HepG2 (cell line): ENCODE measurements around the gene MEX3D. TPM values are rescaled to one million over a fixed set of nuclear protein-coding genes. Genes with fewer than 3 reads are reported as not detected.

ENCODE experiments used
- ATF1 ChIP-seq: IDR thresholded peaks from 2 replicates; pipeline ENCODE4 v1.6.1; 2016; ENCODE audit warnings: mild to moderate bottlenecking, control low read depth
- ELF3 ChIP-seq: IDR thresholded peaks from 2 replicates; pipeline ENCODE4 v1.6.1; 2016; ENCODE audit warnings: missing genetic modification reagents, missing compliant biosample characterization
- EZH2 ChIP-seq: conservative IDR thresholded peaks from 2 replicates; pipeline ENCODE4 v1.6.1; 2012; ENCODE audit warnings: mild to moderate bottlenecking, low read depth, low read length, moderate library complexity
- FOSL2 ChIP-seq: sonication (generic); formaldehyde crosslinking; IDR thresholded peaks from 2 replicates; pipeline ENCODE4 v1.4.0; 2020; ENCODE audit warnings: missing genetic modification reagents
- HNRNPUL1 ChIP-seq: fragments of 200-400 bp; formaldehyde crosslinking; IDR thresholded peaks from 2 replicates; pipeline ENCODE4 v1.6.1; 2017; ENCODE audit warnings: low read depth, mild to moderate bottlenecking, low read length, moderate library complexity
- JDP2 ChIP-seq: sonication (generic); formaldehyde crosslinking; IDR thresholded peaks from 2 replicates; pipeline ENCODE4 v1.8.1; 2022; ENCODE audit warnings: missing genetic modification reagents, borderline replicate concordance
- MEIS2 ChIP-seq: sonication (generic); formaldehyde crosslinking; IDR thresholded peaks from 2 replicates; pipeline ENCODE4 v1.9.0; 2021; ENCODE audit warnings: mild to moderate bottlenecking, missing genetic modification reagents
- MXD4 ChIP-seq: IDR thresholded peaks from 2 replicates; pipeline ENCODE4 v1.6.1; 2016; ENCODE audit warnings: mild to moderate bottlenecking, missing biosample characterization, missing genetic modification reagents
- MYNN ChIP-seq: sonication (generic); formaldehyde crosslinking; IDR thresholded peaks from 2 replicates; pipeline ENCODE4 v1.4.0; 2020; ENCODE audit warnings: mild to moderate bottlenecking, low read depth, missing genetic modification reagents
- PHF5A ChIP-seq: IDR thresholded peaks from one replicate; pipeline ENCODE4 v1.6.1; 2018; ENCODE audit warnings: low read depth, missing genetic modification reagents; ENCODE audit not compliant: unreplicated experiment
- POLR2G ChIP-seq: fragments of 200-400 bp; formaldehyde crosslinking; IDR thresholded peaks from 2 replicates; pipeline ENCODE4 v1.6.1; 2018; ENCODE audit warnings: mild to moderate bottlenecking, low read depth, low read length, moderate library complexity
- RFX3 ChIP-seq: IDR thresholded peaks from 2 replicates; pipeline ENCODE4 v1.6.1; 2016; ENCODE audit warnings: missing biosample characterization, missing genetic modification reagents
- RFXANK ChIP-seq: IDR thresholded peaks from 2 replicates; pipeline ENCODE4 v1.6.1; 2016
- RNF219 ChIP-seq: sonication (generic); formaldehyde crosslinking; IDR thresholded peaks from 2 replicates; pipeline ENCODE4 v1.5.0; 2020; ENCODE audit warnings: mild to moderate bottlenecking, missing genetic modification reagents
- SAP130 ChIP-seq: IDR thresholded peaks from 2 replicates; pipeline ENCODE4 v1.6.1; 2016; ENCODE audit warnings: low read depth
- SP140L ChIP-seq: sonication (generic); formaldehyde crosslinking; IDR thresholded peaks from 2 replicates; pipeline ENCODE4 v1.4.0; 2020; ENCODE audit warnings: missing genetic modification reagents, borderline replicate concordance
- TEAD3 ChIP-seq: optimal IDR thresholded peaks from 2 replicates; pipeline ENCODE3; 2016; ENCODE audit warnings: borderline replicate concordance
- U2AF2 ChIP-seq: fragments of 200-400 bp; formaldehyde crosslinking; IDR thresholded peaks from 2 replicates; pipeline ENCODE4 v1.6.1; 2017; ENCODE audit warnings: low read depth, mild to moderate bottlenecking, low read length
- ZFP36L1 ChIP-seq: sonication (generic); formaldehyde crosslinking; IDR thresholded peaks from 2 replicates; pipeline ENCODE4 v1.8.0; 2022; ENCODE audit warnings: mild to moderate bottlenecking, missing genetic modification reagents, moderate library complexity
- ZFY ChIP-seq: sonication (generic); formaldehyde crosslinking; IDR thresholded peaks from 2 replicates; pipeline ENCODE4 v1.4.0; 2020; ENCODE audit warnings: missing genetic modification reagents
- ZNF12 ChIP-seq: sonication (generic); formaldehyde crosslinking; IDR thresholded peaks from 2 replicates; pipeline ENCODE4 v1.5.0; 2020; ENCODE audit warnings: missing genetic modification reagents
- ZNF121 ChIP-seq: sonication (generic); formaldehyde crosslinking; IDR thresholded peaks from 2 replicates; pipeline ENCODE4 v1.5.0; 2020; ENCODE audit warnings: mild to moderate bottlenecking, missing genetic modification reagents
- ZNF510 ChIP-seq: sonication (generic); formaldehyde crosslinking; IDR thresholded peaks from 2 replicates; pipeline ENCODE4 v1.4.0; 2020; ENCODE audit warnings: low read depth, mild to moderate bottlenecking, missing genetic modification reagents
- ZNF549 ChIP-seq: sonication (generic); formaldehyde crosslinking; IDR thresholded peaks from 2 replicates; pipeline ENCODE4 v1.5.0; 2020; ENCODE audit warnings: missing genetic modification reagents
- ZNF563 ChIP-seq: sonication (generic); formaldehyde crosslinking; IDR thresholded peaks from 2 replicates; pipeline ENCODE4 v1.8.0; 2022; ENCODE audit warnings: mild to moderate bottlenecking, moderate library complexity, missing genetic modification reagents
- ZNF768 ChIP-seq: sonication (generic); formaldehyde crosslinking; IDR thresholded peaks from 2 replicates; pipeline ENCODE4 v1.4.0; 2020; ENCODE audit warnings: missing genetic modification reagents
- ZNF781 ChIP-seq: sonication (generic); formaldehyde crosslinking; IDR thresholded peaks from 2 replicates; pipeline ENCODE4 v1.5.1; 2020; ENCODE audit warnings: borderline replicate concordance, mild to moderate bottlenecking, missing genetic modification reagents; ENCODE audit errors: not compliant biosample characterization
- ZNF83 ChIP-seq: sonication (generic); formaldehyde crosslinking; IDR thresholded peaks from 2 replicates; pipeline ENCODE4 v1.4.0; 2020; ENCODE audit warnings: missing genetic modification reagents, mild to moderate bottlenecking, borderline replicate concordance
- polyA plus RNA-seq, 8 experiments: library from polyadenylated mRNA; depleted of rRNA in 3 of 8; stranded (reverse) in 7 of 8; unstranded in 1 of 8; fragments of >200 nt; fragmentation: Illumina TruSeq in 4 of 8; extraction: Trizol in 4 of 8; gene quantifications; 2 replicates each; pipeline versions ENCODE4 v1.2.1 to v1.2.3, GENCODE V29; 2011 to 2016; ENCODE audit warnings: low read depth in 4 of 8, missing spikeins in 1 of 8, mixed read lengths in 1 of 8; ENCODE audit not compliant: insufficient read depth in 1 of 8
- total RNA-seq, 5 experiments: library from RNA; depleted of rRNA; stranded (reverse); fragments of >200 nt; fragmentation: Illumina TruSeq; extraction: Trizol; gene quantifications; 2 replicates each; pipeline ENCODE4 v1.2.3, GENCODE V29; 2016; ENCODE audit warnings: low read depth in 1 of 5
- TF ChIP-seq, protein P1 (sequence below): IDR thresholded peaks from 2 replicates; pipeline ENCODE4 v1.6.1; 2018; ENCODE audit warnings: missing genetic modification reagents, mild to moderate bottlenecking, missing compliant biosample characterization
- TF ChIP-seq, protein P2 (sequence below): sonication (generic); formaldehyde crosslinking; IDR thresholded peaks from 2 replicates; pipeline ENCODE4 v1.4.0; 2020; ENCODE audit warnings: missing genetic modification reagents

The MEX3D gene
- total and polyA plus RNA-seq, 2 of the 13 experiments (the other 11 are each of a cell fraction or from before 2014, with no cell fraction given) = 3.6 to 17.1 TPM

DNA sequence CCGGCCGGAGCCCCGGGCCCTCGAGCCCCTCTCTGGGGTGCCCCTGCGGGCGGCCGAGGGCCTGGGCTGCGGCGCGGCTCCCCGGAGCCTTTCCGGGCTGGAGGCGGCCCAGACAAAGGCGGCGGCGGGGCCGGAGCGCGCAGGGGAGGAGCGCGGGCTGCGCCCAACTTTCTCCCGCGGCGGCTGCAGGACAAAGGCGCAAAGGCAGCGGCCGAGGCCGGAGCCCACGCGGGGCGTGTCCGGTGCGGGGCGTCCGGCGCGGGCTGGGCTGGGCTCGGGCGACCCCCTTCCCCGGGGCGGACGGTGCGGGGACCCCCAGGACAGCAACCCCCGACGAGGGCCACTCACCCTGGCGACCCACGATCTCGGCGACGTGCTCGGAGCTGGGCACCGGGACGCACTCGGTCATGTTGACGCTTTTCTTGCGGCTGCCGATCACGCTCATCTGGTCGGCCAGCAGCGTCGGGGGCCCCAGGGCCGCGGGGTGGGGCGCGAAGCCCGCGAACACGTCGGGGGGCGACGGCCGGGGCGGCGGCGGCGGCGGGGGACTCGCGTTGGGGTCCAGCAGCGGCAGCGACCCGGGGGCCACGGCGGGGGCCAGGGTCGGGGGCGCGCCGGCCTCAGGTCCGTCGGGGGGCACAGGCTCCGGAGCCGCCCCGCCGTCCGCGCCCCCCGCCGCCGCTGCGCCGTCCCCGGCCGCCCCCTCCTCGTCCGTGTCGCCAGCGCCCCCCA lies 843 bp downstream of the MEX3D start (continued):
- TF ChIP-seq RFXANK = no peak
- TF ChIP-seq ZFY (CRISPR knock-in tag) = peak; percentile 31; the same call in 1 of the 2 replicates
- no peak for TF ChIP-seq MYNN (CRISPR knock-in tag)
- no peak for TF ChIP-seq ZNF12
- TF ChIP-seq RNF219 (CRISPR knock-in tag) = no peak
- TF ChIP-seq, protein P1, sequence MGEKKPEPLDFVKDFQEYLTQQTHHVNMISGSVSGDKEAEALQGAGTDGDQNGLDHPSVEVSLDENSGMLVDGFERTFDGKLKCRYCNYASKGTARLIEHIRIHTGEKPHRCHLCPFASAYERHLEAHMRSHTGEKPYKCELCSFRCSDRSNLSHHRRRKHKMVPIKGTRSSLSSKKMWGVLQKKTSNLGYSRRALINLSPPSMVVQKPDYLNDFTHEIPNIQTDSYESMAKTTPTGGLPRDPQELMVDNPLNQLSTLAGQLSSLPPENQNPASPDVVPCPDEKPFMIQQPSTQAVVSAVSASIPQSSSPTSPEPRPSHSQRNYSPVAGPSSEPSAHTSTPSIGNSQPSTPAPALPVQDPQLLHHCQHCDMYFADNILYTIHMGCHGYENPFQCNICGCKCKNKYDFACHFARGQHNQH = no peak
- TF ChIP-seq POLR2G = no peak
- no peak for TF ChIP-seq MEIS2 (CRISPR knock-in tag)
- TF ChIP-seq SP140L (CRISPR knock-in tag) = no peak
- TF ChIP-seq ZNF510 (CRISPR knock-in tag) = no peak
- TF ChIP-seq HNRNPUL1 = no peak
- TF ChIP-seq ZNF781 (CRISPR knock-in tag) = no peak
- no peak for TF ChIP-seq ELF3 (CRISPR knock-in tag)
- no peak for TF ChIP-seq ZFP36L1 (CRISPR knock-in tag)
- no peak for TF ChIP-seq RFX3
- TF ChIP-seq FOSL2 (CRISPR knock-in tag) = no peak
- TF ChIP-seq SAP130 (CRISPR knock-in tag) = peak; percentile 23; the same call in 1 of the 2 replicates
- no peak for TF ChIP-seq EZH2
- no peak for TF ChIP-seq ATF1 (CRISPR knock-in tag)
- no peak for TF ChIP-seq ZNF121 (CRISPR knock-in tag)
- no peak for TF ChIP-seq JDP2 (CRISPR knock-in tag)
- no peak for TF ChIP-seq ZNF549 (CRISPR knock-in tag)
- TF ChIP-seq ZNF83 (CRISPR knock-in tag) = no peak
- TF ChIP-seq U2AF2 = no peak
- TF ChIP-seq PHF5A (CRISPR knock-in tag) = no peak
- TF ChIP-seq TEAD3 = no peak
- TF ChIP-seq ZNF563 = no peak
- no peak for TF ChIP-seq ZNF768 (CRISPR knock-in tag)
- TF ChIP-seq, protein P2, sequence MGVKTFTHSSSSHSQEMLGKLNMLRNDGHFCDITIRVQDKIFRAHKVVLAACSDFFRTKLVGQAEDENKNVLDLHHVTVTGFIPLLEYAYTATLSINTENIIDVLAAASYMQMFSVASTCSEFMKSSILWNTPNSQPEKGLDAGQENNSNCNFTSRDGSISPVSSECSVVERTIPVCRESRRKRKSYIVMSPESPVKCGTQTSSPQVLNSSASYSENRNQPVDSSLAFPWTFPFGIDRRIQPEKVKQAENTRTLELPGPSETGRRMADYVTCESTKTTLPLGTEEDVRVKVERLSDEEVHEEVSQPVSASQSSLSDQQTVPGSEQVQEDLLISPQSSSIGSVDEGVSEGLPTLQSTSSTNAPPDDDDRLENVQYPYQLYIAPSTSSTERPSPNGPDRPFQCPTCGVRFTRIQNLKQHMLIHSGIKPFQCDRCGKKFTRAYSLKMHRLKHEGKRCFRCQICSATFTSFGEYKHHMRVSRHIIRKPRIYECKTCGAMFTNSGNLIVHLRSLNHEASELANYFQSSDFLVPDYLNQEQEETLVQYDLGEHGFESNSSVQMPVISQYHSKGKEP (CRISPR knock-in tag) = no peak
- no peak for TF ChIP-seq MXD4 (CRISPR knock-in tag)
